Transverse colon (tissue), 4 donors: Measurements from ENCODE around the gene PRMT3. TPM values are rescaled to one million over a fixed set of nuclear protein-coding genes. Genes with fewer than 3 reads are reported as not detected.
"Not testable (repeated sequence)": the region's sequence is repeated elsewhere in the genome, so short reads cannot be mapped to it uniquely, and the experiment has no call there.

ENCODE experiments used
- DNase-seq: peaks from one replicate; pipeline ENCODE4 v3.0.0-alpha.2; 2019
- H3K27ac ChIP-seq, 4 donors: fragments of 200-600 bp; sonication (generic); 2 replicates each; pipeline ENCODE4 v1.5.1; 2016 to 2018; ENCODE audit warnings: inconsistent platforms in 4 of 4
- H3K27me3 ChIP-seq: fragments of 200-600 bp; sonication (generic); 2 replicates; pipeline ENCODE4 v1.5.1; 2017; ENCODE audit warnings: inconsistent platforms
- H3K36me3 ChIP-seq, 4 donors: fragments of 200-600 bp; sonication (generic); 2 replicates each; pipeline ENCODE4 v1.5.1; 2017 to 2019; ENCODE audit warnings: inconsistent platforms in 4 of 4
- H3K4me1 ChIP-seq, 4 donors: fragments of 200-600 bp; sonication (generic); 2 replicates each; pipeline ENCODE4 v1.5.1; 2017 to 2020; ENCODE audit warnings: inconsistent platforms in 4 of 4
- H3K4me3 ChIP-seq, 4 donors: fragments of 200-600 bp; sonication (generic); 1 replicate in 1 of 4; 2 replicates in 3 of 4; pipeline versions ENCODE4 v1.5.1 to v1.6.1; 2017 to 2019; ENCODE audit warnings: inconsistent platforms in 4 of 4
- H3K9me3 ChIP-seq, 2 donors: fragments of 200-600 bp; sonication (generic); 2 replicates each; pipeline ENCODE4 v1.5.1; 2017 to 2019; ENCODE audit warnings: inconsistent platforms in 2 of 2
- CTCF ChIP-seq, 5 experiments: fragments of 200-600 bp in 3 of 5; fragments of 450-650 bp in 2 of 5; sonication (generic) in 3 of 5; IDR thresholded peaks; 1 replicate in 2 of 5; 2 replicates in 3 of 5; pipeline ENCODE4 v1.5.1; 2016 to 2017; ENCODE audit warnings: antibody characterized with exemption in 5 of 5, inconsistent platforms in 3 of 5, mild to moderate bottlenecking in 2 of 5, moderate library complexity in 1 of 5
- EP300 ChIP-seq: sonication (generic); formaldehyde crosslinking; IDR thresholded peaks from one replicate; pipeline ENCODE4 v1.6.1; 2017; ENCODE audit warnings: antibody characterized with exemption, low read depth
- POLR2A ChIP-seq: fragments of 450-650 bp; IDR thresholded peaks from one replicate; pipeline ENCODE4 v1.6.1; 2016; ENCODE audit warnings: antibody characterized with exemption, mild to moderate bottlenecking, moderate library complexity
- POLR2AphosphoS5 ChIP-seq, 3 donors: sonication (generic); formaldehyde crosslinking; IDR thresholded peaks; one replicate each; pipeline ENCODE4 v1.6.1; 2016; ENCODE audit warnings: antibody characterized with exemption in 3 of 3
- WGBS, 2 donors: methylation state at CpG; one replicate each; pipeline ENCODE4 v1.1.5; 2018; ENCODE audit warnings: low coverage in 1 of 2; 5-methylcytosine and 5-hydroxymethylcytosine counted together
- in situ Hi-C, 4 donors: fragments of 200-750 bp; cut with MboI; loops; one replicate each; pipeline versions ENCODE4 v1.15.0 to v1.15.1; 2017; ENCODE audit warnings: low sequenced_read_pairs in 3 of 4, low pct_ligation_motif_present in 1 of 4, low pct_unique_long_range_greater_than_20kb in 1 of 4
- intact Hi-C: fragments of 100-400 bp; cut with DNase I; formaldehyde crosslinking; loops from one replicate; pipeline ENCODE4 v1.15.1; 2023; ENCODE audit warnings: low total_unique reads
- total RNA-seq, 4 donors: library from RNA; depleted of rRNA; stranded (reverse); fragments of >200 nt; gene quantifications; one replicate each; pipeline ENCODE4 v1.1.0, GENCODE V29; 2016

PRMT3 gene
- total RNA-seq, 4 donors from 2014 or later = 6.7 to 21.0 (median 15.2) TPM

- no peak overlapping the region for H3K27ac ChIP-seq
- no peaks in the 10 kb centered on the region for H3K9me3 ChIP-seq
- no peaks in the 10 kb centered on the region for H3K36me3 ChIP-seq
- intact Hi-C loops = no loop called here
- DNase-seq = no peak
- 74 to 77% methylated on average over 6 to 7 of the region's 7 CpGs for WGBS, 2 donors
- in situ Hi-C loops = no loop called here
- no peaks in the 10 kb centered on the region for H3K4me1 ChIP-seq
- TF ChIP-seq POLR2A (no peak), POLR2AphosphoS5 (IDR thresholded peaks at IDR 0.05) (no peak), EP300 (no peak), CTCF (IDR thresholded peaks at IDR 0.05) (no peak)
- no peaks in the 10 kb centered on the region for H3K27me3 ChIP-seq
- no peak overlapping the region for H3K4me3 ChIP-seq
Measured at GRCh38 chr11:20477418-20478090, 90.0 kb downstream of the PRMT3 start.

DNA sequence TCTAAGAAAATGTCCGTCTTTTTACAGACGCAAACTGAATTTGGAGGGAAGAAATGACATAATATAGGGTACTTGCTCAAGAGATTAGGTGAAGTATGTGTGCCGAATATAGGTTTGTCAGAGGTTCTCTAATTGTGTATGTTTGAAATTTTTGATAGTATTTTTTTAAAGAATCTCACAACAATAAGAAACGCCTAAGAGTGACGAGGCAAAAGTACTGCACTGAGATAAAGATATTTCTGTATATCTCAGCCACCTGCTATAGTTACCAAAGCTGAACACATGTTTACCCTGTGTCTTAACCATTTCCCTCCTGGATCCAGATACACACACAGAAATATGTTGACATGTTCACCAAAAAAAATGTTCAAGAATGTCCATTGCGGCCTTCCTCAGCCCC, 92.0 kb downstream of the PRMT3 start:
- Histone ChIP-seq H3K36me3 (no peaks in the 10 kb centered on the region), H3K4me1 (no peaks in the 10 kb centered on the region), H3K4me3 (no peak overlapping the region), H3K27me3 (no peaks in the 10 kb centered on the region), H3K9me3 (no peaks in the 10 kb centered on the region), H3K27ac (no peak overlapping the region)
- intact Hi-C loops (no loop called here), in situ Hi-C loops (no loop called here)
- WGBS, 2 donors = 91 to 92% methylated on average over 5 to 6 of the region's 6 CpGs
- no peak for DNase-seq
- no peak for TF ChIP-seq EP300
- TF ChIP-seq POLR2A = no peak
- no peak for TF ChIP-seq POLR2AphosphoS5 (IDR thresholded peaks at IDR 0.05)
- TF ChIP-seq CTCF (IDR thresholded peaks at IDR 0.05) = no peak

DNA sequence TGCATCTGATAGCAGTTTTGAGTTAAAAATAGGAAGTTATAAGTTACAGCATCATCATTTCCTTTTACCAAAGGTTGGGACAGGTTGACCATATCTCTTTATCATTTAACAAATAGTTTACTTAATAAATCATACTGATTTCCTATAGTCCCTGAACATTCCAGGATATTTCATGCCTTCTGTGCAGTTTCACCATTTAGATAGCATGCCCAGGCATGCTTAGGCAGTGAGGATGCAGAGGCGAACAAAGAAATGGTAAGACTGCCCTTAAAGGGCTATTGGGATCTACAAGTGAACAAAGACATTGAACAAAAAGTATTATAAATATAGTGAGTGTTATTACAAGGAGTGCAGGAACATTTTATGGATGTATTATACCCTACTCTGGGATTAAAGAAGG, 96.4 kb downstream of the PRMT3 start:
- Histone ChIP-seq H3K9me3 (no peaks in the 10 kb centered on the region), H3K27me3 (no peaks in the 10 kb centered on the region), H3K27ac (no peak overlapping the region), H3K4me3 (no peak overlapping the region), H3K4me1 (no peaks in the 10 kb centered on the region), H3K36me3 (no peaks in the 10 kb centered on the region)
- DNase-seq = no peak
- in situ Hi-C loops = no loop called here
- TF ChIP-seq POLR2A (no peak), CTCF (IDR thresholded peaks at IDR 0.05) (no peak), EP300 (no peak), POLR2AphosphoS5 (IDR thresholded peaks at IDR 0.05) (no peak)
- intact Hi-C loops = no loop called here
- WGBS, 2 donors = 80 to 93% methylated on average over 1 of the region's 1 CpG

DNA sequence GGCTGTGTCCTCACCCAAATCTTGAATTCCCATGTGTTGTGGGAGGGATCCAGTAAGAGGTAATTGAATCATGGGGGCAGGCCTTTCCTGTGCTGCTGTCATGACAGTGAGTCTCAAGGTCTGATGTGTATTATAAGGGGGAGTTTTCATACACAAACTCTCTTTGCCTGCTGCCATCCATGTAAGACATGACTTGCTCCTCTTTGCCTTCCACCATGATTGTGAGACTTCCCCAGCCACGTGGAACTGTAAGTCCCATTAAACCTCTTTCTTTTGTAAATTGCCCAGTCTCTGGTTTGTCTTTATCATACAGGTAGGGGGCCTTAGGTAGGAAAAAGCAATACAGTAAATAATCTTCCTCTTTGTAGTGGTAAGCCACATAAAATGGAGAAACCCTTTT, 96.9 kb downstream of the PRMT3 start:
- H3K36me3 ChIP-seq, DNase-seq, in situ Hi-C loops, intact Hi-C loops, H3K27me3 ChIP-seq, H3K9me3 ChIP-seq, H3K4me1 ChIP-seq, H3K4me3 ChIP-seq, H3K27ac ChIP-seq: not testable (repeated sequence)
- 83 to 100% methylated on average over 1 of the region's 1 CpG for WGBS, 2 donors

GRCh38 chr11:20488352-20488751, 100.8 kb downstream of the PRMT3 start:
- H3K4me3 ChIP-seq = no peak overlapping the region
- 38 to 77% methylated on average over 1 of the region's 1 CpG for WGBS, 2 donors
- in situ Hi-C loops = no loop called here
- TF ChIP-seq CTCF (IDR thresholded peaks at IDR 0.05) (no peak), EP300 (no peak), POLR2AphosphoS5 (IDR thresholded peaks at IDR 0.05) (no peak)
- no peaks in the 10 kb centered on the region for H3K4me1 ChIP-seq
- no peaks in the 10 kb centered on the region for H3K9me3 ChIP-seq
- no peaks in the 10 kb centered on the region for H3K36me3 ChIP-seq
- no peak overlapping the region for H3K27ac ChIP-seq
- no peak for DNase-seq
- intact Hi-C loops = no loop called here
- H3K27me3 ChIP-seq = no peaks in the 10 kb centered on the region
